Measurements from ENCODE around the gene GPC6.

Gene GPC6

DNA sequence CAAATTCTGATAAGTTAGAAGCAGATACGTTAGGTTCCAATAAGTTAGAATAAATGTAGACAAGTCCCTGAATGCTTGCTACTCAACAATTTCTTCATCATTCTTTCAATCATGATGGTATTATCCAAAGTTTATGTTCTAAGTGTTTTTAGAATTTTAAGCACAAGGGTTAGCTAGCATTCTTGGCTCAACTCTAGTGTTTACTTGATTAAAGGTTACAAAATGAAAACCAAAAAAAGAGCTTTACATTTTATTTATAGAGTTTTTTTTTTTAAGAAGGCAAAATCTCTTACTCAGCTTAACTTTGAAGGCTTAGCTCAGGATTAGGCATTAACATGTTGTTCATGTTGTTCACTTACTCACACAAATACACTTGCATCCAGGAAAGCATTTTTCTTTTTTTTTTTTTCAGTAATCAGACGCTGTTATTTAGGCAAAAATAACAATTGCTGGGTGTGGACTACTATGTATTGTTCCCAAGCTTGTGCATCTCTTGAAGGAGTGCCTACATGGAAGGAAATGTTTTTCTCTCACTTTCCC lies 832.3 kb downstream of the GPC6 start:
- TF ChIP-seq, protein P1, sequence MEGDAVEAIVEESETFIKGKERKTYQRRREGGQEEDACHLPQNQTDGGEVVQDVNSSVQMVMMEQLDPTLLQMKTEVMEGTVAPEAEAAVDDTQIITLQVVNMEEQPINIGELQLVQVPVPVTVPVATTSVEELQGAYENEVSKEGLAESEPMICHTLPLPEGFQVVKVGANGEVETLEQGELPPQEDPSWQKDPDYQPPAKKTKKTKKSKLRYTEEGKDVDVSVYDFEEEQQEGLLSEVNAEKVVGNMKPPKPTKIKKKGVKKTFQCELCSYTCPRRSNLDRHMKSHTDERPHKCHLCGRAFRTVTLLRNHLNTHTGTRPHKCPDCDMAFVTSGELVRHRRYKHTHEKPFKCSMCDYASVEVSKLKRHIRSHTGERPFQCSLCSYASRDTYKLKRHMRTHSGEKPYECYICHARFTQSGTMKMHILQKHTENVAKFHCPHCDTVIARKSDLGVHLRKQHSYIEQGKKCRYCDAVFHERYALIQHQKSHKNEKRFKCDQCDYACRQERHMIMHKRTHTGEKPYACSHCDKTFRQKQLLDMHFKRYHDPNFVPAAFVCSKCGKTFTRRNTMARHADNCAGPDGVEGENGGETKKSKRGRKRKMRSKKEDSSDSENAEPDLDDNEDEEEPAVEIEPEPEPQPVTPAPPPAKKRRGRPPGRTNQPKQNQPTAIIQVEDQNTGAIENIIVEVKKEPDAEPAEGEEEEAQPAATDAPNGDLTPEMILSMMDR (IDR thresholded peaks at IDR 0.05; ENCODE audit: low read depth, low read length): no peak
- no peak for DNase-seq (ENCODE audit: extremely low read depth, low read depth)

- DNase-seq (ENCODE audit: extremely low read depth, low read depth): peak; percentile 5
- TF ChIP-seq, protein P1 (IDR thresholded peaks at IDR 0.05; ENCODE audit: low read depth, low read length): no peak
These were observed 834.7 kb downstream of the GPC6 start for GRCh38 chr13:94061301-94061700.

DNA sequence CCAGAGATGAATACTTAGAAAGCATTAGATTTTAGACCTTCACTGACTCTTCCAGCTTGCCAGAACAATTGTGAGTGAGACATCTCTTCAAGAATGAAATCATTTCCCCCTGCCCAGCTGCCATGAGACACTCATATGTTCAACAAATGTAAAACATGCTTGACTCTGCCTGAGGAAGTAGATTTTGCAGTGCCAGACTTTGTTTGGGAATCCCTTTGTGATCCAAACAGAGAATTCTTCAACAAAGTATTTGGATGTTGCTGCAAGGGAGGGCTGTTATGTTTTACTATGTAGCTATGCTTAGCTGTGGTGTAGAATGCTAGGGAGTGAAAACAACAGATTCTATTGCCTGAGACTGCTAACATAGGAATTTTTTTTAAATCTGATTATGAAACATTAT lies 836.5 kb downstream of the GPC6 start:
- DNase-seq (ENCODE audit: extremely low read depth, low read depth): peak; percentile 15
- TF ChIP-seq, protein P1 (IDR thresholded peaks at IDR 0.05; ENCODE audit: low read depth, low read length): no peak

DNA sequence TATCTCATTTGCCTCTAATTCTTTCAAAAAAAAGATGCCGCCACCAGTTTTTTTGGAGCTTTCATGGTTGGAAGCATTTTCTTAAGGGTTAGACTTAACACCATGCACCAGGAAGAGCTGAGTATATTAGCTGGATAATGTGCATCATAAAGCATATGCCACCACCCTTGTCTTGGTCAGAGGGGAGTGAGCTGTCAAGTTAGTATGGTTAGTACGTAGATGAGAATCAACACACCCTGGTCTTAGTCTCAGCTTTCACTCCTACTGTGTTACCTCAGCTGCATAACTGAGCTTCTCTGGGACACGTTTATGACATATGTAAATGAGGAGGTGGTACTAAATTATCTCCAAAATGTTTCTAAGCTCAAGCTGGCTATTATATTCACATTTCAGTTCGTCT lies 837.2 kb downstream of the GPC6 start:
- TF ChIP-seq, protein P1 (IDR thresholded peaks at IDR 0.05; ENCODE audit: low read depth, low read length): no peak
- DNase-seq (ENCODE audit: extremely low read depth, low read depth): no peak

- TF ChIP-seq, protein P1 (IDR thresholded peaks at IDR 0.05; ENCODE audit: low read depth, low read length): no peak
- no peak for DNase-seq (ENCODE audit: extremely low read depth, low read depth)
These were observed 839.1 kb downstream of the GPC6 start for GRCh38 chr13:94065741-94066140.

DNA sequence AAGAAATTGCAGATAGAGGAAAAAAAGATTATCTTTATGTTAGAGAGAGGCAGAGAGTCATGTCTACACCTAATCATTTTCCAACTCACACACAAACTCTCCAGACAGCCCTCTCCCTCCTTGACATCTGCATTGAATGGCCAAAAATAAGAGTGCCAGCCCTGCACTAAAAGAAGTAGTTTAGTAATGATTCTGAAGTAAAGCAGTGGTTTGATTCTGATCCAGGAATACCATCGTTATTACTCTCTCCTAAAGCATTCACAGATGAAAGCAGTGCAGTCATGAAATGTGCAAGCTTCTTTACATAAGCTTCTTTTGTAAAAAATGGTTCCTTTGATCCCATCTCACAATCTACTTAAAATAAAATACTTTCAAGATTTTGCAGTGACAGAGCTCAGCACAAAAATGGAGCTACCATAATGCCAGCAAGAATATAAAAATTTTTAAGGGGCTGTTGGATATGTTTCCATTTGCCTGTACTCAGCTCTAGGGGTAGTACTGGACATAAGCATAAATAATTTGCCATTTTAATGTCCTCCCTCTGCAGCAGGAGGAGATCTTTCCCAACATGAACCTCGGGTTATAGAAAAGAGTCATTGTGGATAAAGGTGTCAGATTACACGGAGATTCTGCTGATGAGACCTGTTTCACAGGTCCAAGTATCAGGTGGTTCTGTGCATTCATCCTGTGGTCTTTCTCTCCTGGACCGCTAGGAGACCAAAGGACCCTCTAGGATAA lies 846.6 kb downstream of the GPC6 start:
- TF ChIP-seq, protein P1 (IDR thresholded peaks at IDR 0.05; ENCODE audit: low read depth, low read length): no peak
- peak; percentile 44 for DNase-seq (ENCODE audit: extremely low read depth, low read depth)

DNA sequence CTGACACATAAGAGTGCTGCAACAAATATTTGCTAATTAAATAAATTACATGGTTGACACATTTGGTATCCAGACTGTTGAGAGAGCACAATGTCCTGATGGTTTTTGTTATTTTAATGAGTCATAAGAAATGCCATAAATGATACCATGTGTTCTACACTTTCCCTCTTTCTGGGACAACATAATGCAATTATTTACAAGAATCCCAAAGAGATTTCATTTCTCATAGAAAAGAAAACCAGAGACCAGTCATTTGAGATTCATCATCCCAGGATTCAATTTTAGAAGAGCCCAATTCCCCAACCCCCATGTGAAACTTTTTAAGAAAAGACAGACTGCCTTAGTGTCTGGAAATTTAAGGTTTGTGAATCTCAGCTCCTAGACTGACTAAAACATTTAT lies 853.3 kb downstream of the GPC6 start:
- TF ChIP-seq, protein P1 (IDR thresholded peaks at IDR 0.05; ENCODE audit: low read depth, low read length): no peak
- peak; percentile 27 for DNase-seq (ENCODE audit: extremely low read depth, low read depth)

Measured in AG09319 (cell line).